HAP-1 (cell line): ENCODE measurements around the gene SGPL1.
A peak's percentile ranks its signal among the peaks of the same experiment; 100 is the strongest.

Experiments used
- DNase-seq, 2 experiments: peaks; one replicate each; pipeline ENCODE4 v3.0.0-alpha.2; 2016 to 2020; ENCODE audit warnings: low spot score in 2 of 2
- H3K27me3 ChIP-seq: fragments of 250-450 bp; sonication (Bioruptor Pico); 2 replicates; pipeline ENCODE4 v1.5.1; 2020; ENCODE audit warnings: low read depth, mild to moderate bottlenecking, moderate library complexity
- H3K36me3 ChIP-seq: fragments of 250-450 bp; sonication (Bioruptor Pico); replicated peaks from 2 replicates; pipeline ENCODE4 v1.5.1; 2020; ENCODE audit warnings: mild to moderate bottlenecking
- H3K4me1 ChIP-seq: fragments of 250-450 bp; sonication (Bioruptor Pico); 2 replicates; pipeline ENCODE4 v1.5.1; 2020; ENCODE audit warnings: mild to moderate bottlenecking
- H3K4me3 ChIP-seq: fragments of 250-450 bp; sonication (Bioruptor Pico); 2 replicates; pipeline ENCODE4 v1.5.1; 2020; ENCODE audit warnings: mild to moderate bottlenecking, moderate library complexity
- H3K9me3 ChIP-seq: fragments of 250-450 bp; sonication (Bioruptor Pico); 2 replicates; pipeline ENCODE4 v1.5.1; 2020; ENCODE audit warnings: mild to moderate bottlenecking, moderate library complexity
- in situ Hi-C: fragments of 300-500 bp; cut with MboI; formaldehyde crosslinking; loops from 3 replicates; pipeline ENCODE4 v1.14.3; 2020; ENCODE audit warnings: low sequenced_read_pairs, inconsistent platforms, mixed read lengths

Gene SGPL1

GRCh38 chr10:70874061-70874460 lies 58.3 kb downstream of the SGPL1 start:
- no peaks in the 10 kb centered on the region for H3K9me3 ChIP-seq
- H3K27me3 ChIP-seq: no peaks in the 10 kb centered on the region
- in situ Hi-C loops: no loop called here
- H3K36me3 ChIP-seq: peaks cover 50% of the 10 kb centered on the region
- no peak overlapping the region for H3K4me3 ChIP-seq
- DNase-seq: no peak
- H3K4me1 ChIP-seq: no peaks in the 10 kb centered on the region

GRCh38 chr10:70879207-70879606 lies 63.5 kb downstream of the SGPL1 start:
- Histone ChIP-seq H3K4me1 (no peaks in the 10 kb centered on the region), H3K9me3 (no peaks in the 10 kb centered on the region), H3K4me3 (no peak overlapping the region), H3K27me3 (no peaks in the 10 kb centered on the region), H3K36me3 (peaks cover 36% of the 10 kb centered on the region)
- in situ Hi-C loops: no loop called here
- DNase-seq: no peak

- Histone ChIP-seq H3K4me1 (no peaks in the 10 kb centered on the region), H3K4me3 (no peak overlapping the region), H3K36me3 (peaks cover 40% of the 10 kb centered on the region), H3K27me3 (no peaks in the 10 kb centered on the region), H3K9me3 (no peaks in the 10 kb centered on the region)
- in situ Hi-C loops: loop anchor here (10.0 kb wide), 1 partner anchor 325 kb away; no protein-coding TSS in a partner anchor
- DNase-seq: peak; percentile 68 to 82
These were observed 64.4 kb downstream of the SGPL1 start for GRCh38 chr10:70880077-70880534.

GRCh38 chr10:70884741-70885140 lies 69.0 kb downstream of the SGPL1 start:
- Histone ChIP-seq H3K36me3 (peaks cover 17% of the 10 kb centered on the region), H3K4me1 (peaks cover 8% of the 10 kb centered on the region; the same call in 1 of the 2 replicates), H3K9me3 (no peaks in the 10 kb centered on the region), H3K27me3 (no peaks in the 10 kb centered on the region), H3K4me3 (no peak overlapping the region)
- in situ Hi-C loops: loop anchor here (10.0 kb wide), 1 partner anchor 330 kb away; no protein-coding TSS in a partner anchor
- no peak for DNase-seq

- H3K9me3 ChIP-seq: no peaks in the 10 kb centered on the region
- H3K36me3 ChIP-seq: peaks cover 15% of the 10 kb centered on the region; the same call in 1 of the 2 replicates
- no peaks in the 10 kb centered on the region for H3K27me3 ChIP-seq
- in situ Hi-C loops: loop anchor here (10.0 kb wide), 1 partner anchor 331 kb away; no protein-coding TSS in a partner anchor
- no peak overlapping the region for H3K4me3 ChIP-seq
- no peak for DNase-seq
- peaks cover 8% of the 10 kb centered on the region; the same call in 1 of the 2 replicates for H3K4me1 ChIP-seq
These were observed 69.7 kb downstream of the SGPL1 start for GRCh38 chr10:70885481-70885880.

- in situ Hi-C loops: loop anchor here (10.0 kb wide), 1 partner anchor 331 kb away; no protein-coding TSS in a partner anchor
- H3K27me3 ChIP-seq: no peaks in the 10 kb centered on the region
- H3K4me1 ChIP-seq: peaks cover 8% of the 10 kb centered on the region; the same call in 1 of the 2 replicates
- H3K4me3 ChIP-seq: no peak overlapping the region
- peaks cover 15% of the 10 kb centered on the region; the same call in 1 of the 2 replicates for H3K36me3 ChIP-seq
- no peaks in the 10 kb centered on the region for H3K9me3 ChIP-seq
- no peak for DNase-seq
These were observed 70.5 kb downstream of the SGPL1 start for GRCh38 chr10:70885931-70886903.

GRCh38 chr10:70886921-70887665 lies 71.3 kb downstream of the SGPL1 start:
- Histone ChIP-seq H3K36me3 (peaks cover 9% of the 10 kb centered on the region; the same call in 1 of the 2 replicates), H3K9me3 (no peaks in the 10 kb centered on the region), H3K4me3 (peak overlapping the region; percentile 47), H3K4me1 (peaks cover 8% of the 10 kb centered on the region; the same call in 1 of the 2 replicates), H3K27me3 (no peaks in the 10 kb centered on the region)
- DNase-seq: no peak
- in situ Hi-C loops: loop anchor here (10.0 kb wide), 1 partner anchor 332 kb away; no protein-coding TSS in a partner anchor

- Histone ChIP-seq H3K9me3 (no peaks in the 10 kb centered on the region), H3K4me3 (peak within 1 kb of the TSS; percentile 47), H3K4me1 (peaks cover 8% of the 10 kb centered on the region; the same call in 1 of the 2 replicates), H3K27me3 (no peaks in the 10 kb centered on the region), H3K36me3 (peaks cover 9% of the 10 kb centered on the region; the same call in 1 of the 2 replicates)
- peak; percentile 53 to 86 for DNase-seq
- in situ Hi-C loops: loop anchor here (10.0 kb wide), 1 partner anchor 333 kb away; no protein-coding TSS in a partner anchor
These were observed 72.4 kb downstream of the SGPL1 start, which contains the start of gene PCBD1 for GRCh38 chr10:70887804-70888800. Gene PCBD1 (minus strand): TSS chr10:70888565. CDS start chr10:70888533, 32 bp downstream.

- Histone ChIP-seq H3K4me3 (no peak overlapping the region), H3K9me3 (no peaks in the 10 kb centered on the region), H3K4me1 (peaks cover 8% of the 10 kb centered on the region; the same call in 1 of the 2 replicates), H3K27me3 (no peaks in the 10 kb centered on the region), H3K36me3 (peaks cover 9% of the 10 kb centered on the region; the same call in 1 of the 2 replicates)
- in situ Hi-C loops: loop anchor here (10.0 kb wide), 1 partner anchor 334 kb away; no protein-coding TSS in a partner anchor
- no peak for DNase-seq
These were observed 73.5 kb downstream of the SGPL1 start for GRCh38 chr10:70889291-70889690.

- Histone ChIP-seq H3K36me3 (no peaks in the 10 kb centered on the region), H3K4me1 (peaks cover 8% of the 10 kb centered on the region; the same call in 1 of the 2 replicates), H3K9me3 (no peaks in the 10 kb centered on the region), H3K4me3 (no peak overlapping the region), H3K27me3 (no peaks in the 10 kb centered on the region)
- in situ Hi-C loops: no loop called here
- DNase-seq: no peak
These were observed 75.2 kb downstream of the SGPL1 start for GRCh38 chr10:70890917-70891431.

GRCh38 chr10:70891627-70892026 lies 75.9 kb downstream of the SGPL1 start:
- Histone ChIP-seq H3K4me1 (peaks cover 8% of the 10 kb centered on the region; the same call in 1 of the 2 replicates), H3K4me3 (no peak overlapping the region), H3K27me3 (no peaks in the 10 kb centered on the region), H3K9me3 (no peaks in the 10 kb centered on the region), H3K36me3 (no peaks in the 10 kb centered on the region)
- in situ Hi-C loops: no loop called here
- no peak for DNase-seq

- H3K4me3 ChIP-seq: no peak overlapping the region
- no peaks in the 10 kb centered on the region for H3K9me3 ChIP-seq
- H3K36me3 ChIP-seq: no peaks in the 10 kb centered on the region
- no peaks in the 10 kb centered on the region for H3K27me3 ChIP-seq
- in situ Hi-C loops: no loop called here
- DNase-seq: no peak
- H3K4me1 ChIP-seq: peaks cover 5% of the 10 kb centered on the region; the same call in 1 of the 2 replicates
These were observed 76.9 kb downstream of the SGPL1 start for GRCh38 chr10:70892631-70893030.
